ENCODE results near the gene YPEL4.

DNA sequence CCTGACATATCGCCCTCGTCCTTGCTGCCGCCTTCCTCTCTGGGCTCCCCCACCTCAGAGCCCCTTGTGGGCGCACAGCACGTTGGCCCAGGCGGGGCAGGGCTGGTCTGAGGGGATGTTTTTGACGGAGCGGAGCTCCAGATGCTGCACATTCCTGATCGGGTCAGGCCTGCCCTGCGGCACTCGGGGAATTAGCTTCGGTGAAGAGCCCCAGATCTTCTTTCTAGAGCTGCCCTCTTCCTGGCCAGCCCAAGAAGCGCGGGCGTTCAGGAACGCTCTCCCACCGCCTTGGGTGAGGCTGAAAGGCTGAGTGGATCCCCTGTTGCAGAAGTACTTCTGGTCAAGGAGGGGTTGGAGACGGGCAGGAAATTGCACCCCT is 12.1 kb downstream of the YPEL4 start:
- TF ChIP-seq, protein P1, sequence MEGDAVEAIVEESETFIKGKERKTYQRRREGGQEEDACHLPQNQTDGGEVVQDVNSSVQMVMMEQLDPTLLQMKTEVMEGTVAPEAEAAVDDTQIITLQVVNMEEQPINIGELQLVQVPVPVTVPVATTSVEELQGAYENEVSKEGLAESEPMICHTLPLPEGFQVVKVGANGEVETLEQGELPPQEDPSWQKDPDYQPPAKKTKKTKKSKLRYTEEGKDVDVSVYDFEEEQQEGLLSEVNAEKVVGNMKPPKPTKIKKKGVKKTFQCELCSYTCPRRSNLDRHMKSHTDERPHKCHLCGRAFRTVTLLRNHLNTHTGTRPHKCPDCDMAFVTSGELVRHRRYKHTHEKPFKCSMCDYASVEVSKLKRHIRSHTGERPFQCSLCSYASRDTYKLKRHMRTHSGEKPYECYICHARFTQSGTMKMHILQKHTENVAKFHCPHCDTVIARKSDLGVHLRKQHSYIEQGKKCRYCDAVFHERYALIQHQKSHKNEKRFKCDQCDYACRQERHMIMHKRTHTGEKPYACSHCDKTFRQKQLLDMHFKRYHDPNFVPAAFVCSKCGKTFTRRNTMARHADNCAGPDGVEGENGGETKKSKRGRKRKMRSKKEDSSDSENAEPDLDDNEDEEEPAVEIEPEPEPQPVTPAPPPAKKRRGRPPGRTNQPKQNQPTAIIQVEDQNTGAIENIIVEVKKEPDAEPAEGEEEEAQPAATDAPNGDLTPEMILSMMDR (conservative IDR thresholded peaks at IDR 0.05; ENCODE audit: low read depth, low read length), result no peak
- TF ChIP-seq EZH2 (IDR thresholded peaks at IDR 0.05; ENCODE audit: borderline replicate concordance, low read depth, low read length, poor library complexity, severe bottlenecking), result no peak
